OCI-LY7 (cell line): ENCODE results near the gene ZW10. TPM values are rescaled to one million over a fixed set of nuclear protein-coding genes. Genes with fewer than 3 reads are reported as not detected.

ENCODE experiments used
- BruUV-seq: library from RNA; stranded (reverse); fragments of 400-500 nt; replicated peaks from 2 replicates; lab custom pipeline; 2021; lab: Mats Ljungman, UMichigan
- CTCF ChIA-PET: fragments of 300-600 bp; sonication (Branson Sonifier 250); formaldehyde crosslinking; loops from one replicate; lab custom pipeline; 2022; ENCODE audit warnings: antibody characterized with exemption; ENCODE audit not compliant: unreplicated experiment; lab: Charles Lee
- POLR2A ChIA-PET: fragments of 300-600 bp; sonication (Branson Sonifier 250); formaldehyde crosslinking; loops from one replicate; lab custom pipeline; 2022; ENCODE audit warnings: antibody characterized with exemption; lab: Charles Lee
- DNase-seq: peaks from one replicate; pipeline ENCODE4 v3.0.0-alpha.2; 2015; ENCODE audit warnings: low spot score
- H2AFZ ChIP-seq: fragments of 200-600 bp; sonication (generic), shearing (Covaris generic); 2 replicates; pipeline ENCODE4 v1.6.1; 2014; ENCODE audit warnings: mild to moderate bottlenecking, antibody characterized with exemption, low read length, moderate library complexity
- H3K27ac ChIP-seq: fragments of 200-600 bp; sonication (generic); 2 replicates; pipeline ENCODE4 v1.5.1; 2014; ENCODE audit warnings: mixed run types, low read depth, mild to moderate bottlenecking, moderate library complexity, low read length, inconsistent platforms; ENCODE audit not compliant: poor library complexity, severe bottlenecking
- H3K36me3 ChIP-seq: fragments of 200-600 bp; sonication (generic); 2 replicates; pipeline ENCODE4 v1.6.1; 2014; ENCODE audit warnings: mild to moderate bottlenecking, antibody characterized with exemption, low read length, moderate library complexity, mixed read lengths; ENCODE audit not compliant: insufficient read depth
- H3K4me1 ChIP-seq: fragments of 200-600 bp; sonication (generic); 2 replicates; pipeline ENCODE4 v1.5.1; 2014; ENCODE audit warnings: mild to moderate bottlenecking, low read length; ENCODE audit not compliant: insufficient read depth, poor library complexity, severe bottlenecking
- H3K4me2 ChIP-seq: fragments of 200-600 bp; sonication (generic); 2 replicates; pipeline ENCODE4 v1.6.1; 2014; ENCODE audit warnings: mild to moderate bottlenecking, low read length
- H3K4me3 ChIP-seq: fragments of 200-600 bp; sonication (generic); 2 replicates; pipeline ENCODE4 v1.5.1; 2014; ENCODE audit warnings: mild to moderate bottlenecking, low read depth, low read length; ENCODE audit not compliant: poor library complexity, severe bottlenecking
- H3K79me2 ChIP-seq: fragments of 200-600 bp; sonication (generic); 2 replicates; pipeline ENCODE4 v1.6.1; 2016; ENCODE audit warnings: low read depth, mild to moderate bottlenecking, low read length, moderate library complexity, mixed read lengths; ENCODE audit not compliant: insufficient read depth
- H3K9me2 ChIP-seq: fragments of 200-600 bp; sonication (generic); 2 replicates; pipeline ENCODE4 v1.6.1; 2016; ENCODE audit warnings: mild to moderate bottlenecking, low read length, mixed read lengths; ENCODE audit not compliant: insufficient read depth
- H3K9me3 ChIP-seq: fragments of 200-600 bp; sonication (generic); 2 replicates; pipeline ENCODE4 v1.6.1; 2014; ENCODE audit warnings: mild to moderate bottlenecking, mixed run types, low read length, mixed read lengths
- H4K20me1 ChIP-seq: fragments of 200-600 bp; sonication (generic); 2 replicates; pipeline ENCODE4 v1.6.1; 2014; ENCODE audit warnings: mild to moderate bottlenecking, antibody characterized with exemption, low read length, moderate library complexity, mixed read lengths; ENCODE audit not compliant: insufficient read depth
- CTCF ChIP-seq: fragments of 200-600 bp; sonication (generic); conservative IDR thresholded peaks from 2 replicates; pipeline ENCODE4 v1.5.1; 2014; ENCODE audit warnings: mild to moderate bottlenecking, antibody characterized with exemption, low read length, moderate library complexity, mixed read lengths
- EZH2phosphoT487 ChIP-seq: fragments of 200-600 bp; sonication (generic); IDR thresholded peaks from 2 replicates; pipeline ENCODE4 v1.6.1; 2018; ENCODE audit warnings: low read depth, borderline replicate concordance, mild to moderate bottlenecking, mixed run types, antibody characterized with exemption, low read length, moderate library complexity, mixed read lengths
- intact Hi-C: fragments of 100-400 bp; cut with micrococcal nuclease; formaldehyde crosslinking; loops from one replicate; pipeline ENCODE4 v1.10.0; 2022; ENCODE audit not compliant: unreplicated experiment
- total RNA-seq, 2 experiments: library from RNA; depleted of rRNA in 1 of 2; stranded (reverse); fragments of >200 nt in 1 of 2; shearing (Covaris generic) in 1 of 2; gene quantifications; 2 replicates each; pipeline ENCODE4 v1.2.3, GENCODE V29; 2014 to 2022

ZW10 gene
- total RNA-seq, 2 experiments from 2014 or later, result 18.9 to 19.9 TPM

GRCh38 chr11:113781682-113782081 is 8.2 kb upstream of the ZW10 start:
- no peaks in the 10 kb centered on the region for H3K36me3 ChIP-seq
- H3K4me2 ChIP-seq, result no peak overlapping the region
- CTCF ChIA-PET, result no interaction called here
- no peaks in the 10 kb centered on the region for H4K20me1 ChIP-seq
- POLR2A ChIA-PET, result no interaction called here
- no peaks in the 10 kb centered on the region for H3K79me2 ChIP-seq
- no peak overlapping the region for H2AFZ ChIP-seq
- no peak overlapping the region for H3K27ac ChIP-seq
- TF ChIP-seq CTCF, result no peak
- DNase-seq, result no peak
- H3K9me3 ChIP-seq, result no peaks in the 10 kb centered on the region
- peaks cover 5% of the 10 kb centered on the region for H3K4me1 ChIP-seq
- BruUV-seq, result no TSS peak
- H3K9me2 ChIP-seq, result no peaks in the 10 kb centered on the region
- H3K4me3 ChIP-seq, result no peak overlapping the region
- intact Hi-C loops, result no loop called here

GRCh38 chr11:113779496-113779895 is 6.0 kb upstream of the ZW10 start, which contains the start of gene CLDN25:
CLDN25 (plus strand) TSS chr11:113779796; CDS start chr11:113779796, 0 bp downstream.
- CTCF ChIA-PET, result no interaction called here

More at GRCh38 chr11:113779496-113779895, 6.0 kb upstream of the ZW10 start, which contains the start of gene CLDN25:
- POLR2A ChIA-PET, result no interaction called here
- no peak within 1 kb of the TSS for H3K4me3 ChIP-seq
- BruUV-seq, result no TSS peak
- H2AFZ ChIP-seq, result no peak within 1 kb of the TSS
- H3K4me2 ChIP-seq, result no peak within 1 kb of the TSS
- H3K9me2 ChIP-seq, result no peaks in the 10 kb centered on the region
- intact Hi-C loops, result no loop called here
- H3K36me3 ChIP-seq, result no peaks in the 10 kb centered on the region
- no peaks in the 10 kb centered on the region for H3K9me3 ChIP-seq
- H3K4me1 ChIP-seq, result peaks cover 5% of the 10 kb centered on the region
- no peaks in the 10 kb centered on the region for H4K20me1 ChIP-seq
- no peaks in the 10 kb centered on the region for H3K79me2 ChIP-seq
- TF ChIP-seq CTCF (no peak), EZH2phosphoT487 (no peak)
- no peak within 1 kb of the TSS for H3K27ac ChIP-seq
- DNase-seq, result no peak
